ENCODE results near the gene ANKRD2.

ANKRD2 gene

GRCh38 chr10:97584060-97584797 is 11.7 kb downstream of the ANKRD2 start, which contains the start of gene HOGA1:
HOGA1 (plus strand) TSS chr10:97584389; CDS start chr10:97584704, 315 bp downstream.
- peak; percentile 89 for DNase-seq
- Histone ChIP-seq H4K8ac (ENCODE audit: low read depth, low read length) (no peak within 1 kb of the TSS), H2BK120ac (ENCODE audit: low read depth, low read length) (no peak within 1 kb of the TSS), H3K27ac (ENCODE audit: low read depth, low read length) (no peak within 1 kb of the TSS), H3K56ac (ENCODE audit: low read length) (no peak within 1 kb of the TSS), H2BK15ac (replicated peaks; ENCODE audit: low read depth) (no peak within 1 kb of the TSS), H3K4me3 (ENCODE audit: low read length) (no peak within 1 kb of the TSS), H3K23ac (ENCODE audit: low read length) (no peak within 1 kb of the TSS), H3K9ac (ENCODE audit: low read length) (no peak within 1 kb of the TSS), H3K4ac (ENCODE audit: low read depth, low read length) (no peak within 1 kb of the TSS), H3K4me1 (ENCODE audit: control insufficient read depth, low read depth, low read length) (no peaks in the 10 kb centered on the region), H2BK5ac (ENCODE audit: low read length) (no peak within 1 kb of the TSS), H4K5ac (ENCODE audit: low read length) (no peak within 1 kb of the TSS), H3K79me2 (ENCODE audit: control insufficient read depth, insufficient read depth, low read length) (no peaks in the 10 kb centered on the region), H2AK5ac (ENCODE audit: low read length) (no peak within 1 kb of the TSS), H3K18ac (ENCODE audit: low read length) (no peak within 1 kb of the TSS), H3K36me3 (ENCODE audit: control insufficient read depth, insufficient read depth, low read length) (no peaks in the 10 kb centered on the region), H3K4me2 (ENCODE audit: low read length) (no peak within 1 kb of the TSS), H3K27me3 (ENCODE audit: insufficient read depth, low read length, poor library complexity) (no peaks in the 10 kb centered on the region), H3K79me1 (ENCODE audit: low read length) (no peaks in the 10 kb centered on the region)
- no CpG with 5 or more reads among the region's 5 CpGs for WGBS (ENCODE audit: extremely low coverage, insufficient coverage, low lambda C conversion rate)

- no CpG with 5 or more reads among the region's 5 CpGs for WGBS (ENCODE audit: extremely low coverage, insufficient coverage, low lambda C conversion rate)
- Histone ChIP-seq H3K27ac (ENCODE audit: low read depth, low read length) (no peak overlapping the region), H4K5ac (ENCODE audit: low read length) (no peak overlapping the region), H3K9ac (ENCODE audit: low read length) (no peak overlapping the region), H3K4me2 (ENCODE audit: low read length) (no peak overlapping the region), H4K8ac (ENCODE audit: low read depth, low read length) (no peak overlapping the region), H2AK5ac (ENCODE audit: low read length) (no peak overlapping the region), H3K4me1 (ENCODE audit: control insufficient read depth, low read depth, low read length) (no peaks in the 10 kb centered on the region), H3K79me1 (ENCODE audit: low read length) (no peaks in the 10 kb centered on the region), H3K4ac (ENCODE audit: low read depth, low read length) (no peak overlapping the region), H3K56ac (ENCODE audit: low read length) (no peak overlapping the region), H3K4me3 (ENCODE audit: low read length) (no peak overlapping the region), H3K36me3 (ENCODE audit: control insufficient read depth, insufficient read depth, low read length) (no peaks in the 10 kb centered on the region), H3K79me2 (ENCODE audit: control insufficient read depth, insufficient read depth, low read length) (no peaks in the 10 kb centered on the region), H3K23ac (ENCODE audit: low read length) (no peak overlapping the region), H2BK120ac (ENCODE audit: low read depth, low read length) (no peak overlapping the region), H2BK15ac (replicated peaks; ENCODE audit: low read depth) (no peak overlapping the region), H3K18ac (ENCODE audit: low read length) (no peak overlapping the region), H2BK5ac (ENCODE audit: low read length) (no peak overlapping the region), H3K27me3 (ENCODE audit: insufficient read depth, low read length, poor library complexity) (no peaks in the 10 kb centered on the region)
- no peak for DNase-seq
Observed at GRCh38 chr10:97584798-97585438, 12.3 kb downstream of the ANKRD2 start.

GRCh38 chr10:97585439-97585811 is 12.8 kb downstream of the ANKRD2 start:
- DNase-seq: no peak
- Histone ChIP-seq H3K36me3 (ENCODE audit: control insufficient read depth, insufficient read depth, low read length) (no peaks in the 10 kb centered on the region), H3K56ac (ENCODE audit: low read length) (no peak overlapping the region), H2AK5ac (ENCODE audit: low read length) (no peak overlapping the region), H4K5ac (ENCODE audit: low read length) (no peak overlapping the region), H3K23ac (ENCODE audit: low read length) (no peak overlapping the region), H4K8ac (ENCODE audit: low read depth, low read length) (no peak overlapping the region), H3K27ac (ENCODE audit: low read depth, low read length) (no peak overlapping the region), H2BK15ac (replicated peaks; ENCODE audit: low read depth) (no peak overlapping the region), H3K27me3 (ENCODE audit: insufficient read depth, low read length, poor library complexity) (no peaks in the 10 kb centered on the region), H2BK120ac (ENCODE audit: low read depth, low read length) (no peak overlapping the region), H3K18ac (ENCODE audit: low read length) (no peak overlapping the region), H3K79me2 (ENCODE audit: control insufficient read depth, insufficient read depth, low read length) (no peaks in the 10 kb centered on the region), H3K4me2 (ENCODE audit: low read length) (no peak overlapping the region), H2BK5ac (ENCODE audit: low read length) (no peak overlapping the region), H3K4ac (ENCODE audit: low read depth, low read length) (no peak overlapping the region), H3K4me1 (ENCODE audit: control insufficient read depth, low read depth, low read length) (no peaks in the 10 kb centered on the region), H3K4me3 (ENCODE audit: low read length) (no peak overlapping the region), H3K9ac (ENCODE audit: low read length) (no peak overlapping the region), H3K79me1 (ENCODE audit: low read length) (no peaks in the 10 kb centered on the region)
- WGBS (ENCODE audit: extremely low coverage, insufficient coverage, low lambda C conversion rate): no CpG with 5 or more reads among the region's 5 CpGs

- no peak overlapping the region for H3K4me3 ChIP-seq (ENCODE audit: low read length)
- no peaks in the 10 kb centered on the region for H3K36me3 ChIP-seq (ENCODE audit: control insufficient read depth, insufficient read depth, low read length)
- no peak overlapping the region for H2AK5ac ChIP-seq (ENCODE audit: low read length)
- H3K56ac ChIP-seq (ENCODE audit: low read length): no peak overlapping the region
- no CpG with 5 or more reads among the region's 2 CpGs for WGBS (ENCODE audit: extremely low coverage, insufficient coverage, low lambda C conversion rate)
- H3K4ac ChIP-seq (ENCODE audit: low read depth, low read length): no peak overlapping the region
- no peak overlapping the region for H3K18ac ChIP-seq (ENCODE audit: low read length)
- no peaks in the 10 kb centered on the region for H3K27me3 ChIP-seq (ENCODE audit: insufficient read depth, low read length, poor library complexity)
- no peak overlapping the region for H2BK5ac ChIP-seq (ENCODE audit: low read length)
- no peak overlapping the region for H3K9ac ChIP-seq (ENCODE audit: low read length)
- no peak overlapping the region for H4K8ac ChIP-seq (ENCODE audit: low read depth, low read length)
- no peak overlapping the region for H3K23ac ChIP-seq (ENCODE audit: low read length)
- H4K5ac ChIP-seq (ENCODE audit: low read length): no peak overlapping the region
- no peak overlapping the region for H2BK15ac ChIP-seq (replicated peaks; ENCODE audit: low read depth)
- DNase-seq: no peak
- no peak overlapping the region for H3K27ac ChIP-seq (ENCODE audit: low read depth, low read length)
- no peak overlapping the region for H2BK120ac ChIP-seq (ENCODE audit: low read depth, low read length)
- H3K79me2 ChIP-seq (ENCODE audit: control insufficient read depth, insufficient read depth, low read length): no peaks in the 10 kb centered on the region
- no peak overlapping the region for H3K4me2 ChIP-seq (ENCODE audit: low read length)
- H3K4me1 ChIP-seq (ENCODE audit: control insufficient read depth, low read depth, low read length): no peaks in the 10 kb centered on the region
- H3K79me1 ChIP-seq (ENCODE audit: low read length): no peaks in the 10 kb centered on the region
Observed at GRCh38 chr10:97587183-97587582, 14.6 kb downstream of the ANKRD2 start.

GRCh38 chr10:97589479-97589878 is 16.9 kb downstream of the ANKRD2 start, which contains the start of gene C10orf62:
C10orf62 (plus strand) TSS chr10:97589721; CDS start chr10:97589898, 177 bp downstream.
- Histone ChIP-seq H2AK5ac (ENCODE audit: low read length) (no peak within 1 kb of the TSS), H3K36me3 (ENCODE audit: control insufficient read depth, insufficient read depth, low read length) (no peaks in the 10 kb centered on the region), H2BK5ac (ENCODE audit: low read length) (no peak within 1 kb of the TSS), H3K56ac (ENCODE audit: low read length) (no peak within 1 kb of the TSS), H3K79me2 (ENCODE audit: control insufficient read depth, insufficient read depth, low read length) (no peaks in the 10 kb centered on the region), H2BK120ac (ENCODE audit: low read depth, low read length) (no peak within 1 kb of the TSS), H3K9ac (ENCODE audit: low read length) (no peak within 1 kb of the TSS), H3K18ac (ENCODE audit: low read length) (no peak within 1 kb of the TSS), H3K4ac (ENCODE audit: low read depth, low read length) (no peak within 1 kb of the TSS), H3K4me3 (ENCODE audit: low read length) (no peak within 1 kb of the TSS), H2BK15ac (replicated peaks; ENCODE audit: low read depth) (no peak within 1 kb of the TSS), H4K8ac (ENCODE audit: low read depth, low read length) (no peak within 1 kb of the TSS), H3K27me3 (ENCODE audit: insufficient read depth, low read length, poor library complexity) (no peaks in the 10 kb centered on the region), H3K27ac (ENCODE audit: low read depth, low read length) (no peak within 1 kb of the TSS), H3K23ac (ENCODE audit: low read length) (no peak within 1 kb of the TSS), H3K4me2 (ENCODE audit: low read length) (no peak within 1 kb of the TSS), H3K79me1 (ENCODE audit: low read length) (no peaks in the 10 kb centered on the region), H4K5ac (ENCODE audit: low read length) (no peak within 1 kb of the TSS), H3K4me1 (ENCODE audit: control insufficient read depth, low read depth, low read length) (no peaks in the 10 kb centered on the region)
- no peak for DNase-seq
- no CpG with 5 or more reads among the region's 3 CpGs for WGBS (ENCODE audit: extremely low coverage, insufficient coverage, low lambda C conversion rate)

Measured in mesendoderm (in vitro differentiated cells).